Measurements from ENCODE around the gene RCN2.

The RCN2 gene

GRCh38 chr15:76973906-76974305, 42.4 kb downstream of the RCN2 start:
- DNase-seq (ENCODE audit: low spot score): no peak

- DNase-seq (ENCODE audit: low spot score): no peak
These were observed 43.0 kb downstream of the RCN2 start for GRCh38 chr15:76974456-76975036.

GRCh38 chr15:76976141-76976540, 44.6 kb downstream of the RCN2 start:
- DNase-seq (ENCODE audit: low spot score): no peak

- no peak for DNase-seq (ENCODE audit: low spot score)
These were observed 45.2 kb downstream of the RCN2 start for GRCh38 chr15:76976572-76977270.

GRCh38 chr15:76978522-76979330, 47.2 kb downstream of the RCN2 start:
- DNase-seq (ENCODE audit: low spot score): no peak

- DNase-seq (ENCODE audit: low spot score): no peak
These were observed 47.9 kb downstream of the RCN2 start for GRCh38 chr15:76979331-76979925.

- DNase-seq (ENCODE audit: low spot score): no peak
These were observed 48.5 kb downstream of the RCN2 start for GRCh38 chr15:76979996-76980520.

- no peak for DNase-seq (ENCODE audit: low spot score)
These were observed 50.8 kb downstream of the RCN2 start for GRCh38 chr15:76982356-76982755.

- DNase-seq (ENCODE audit: low spot score): no peak
These were observed 51.2 kb downstream of the RCN2 start for GRCh38 chr15:76982756-76983155.

- DNase-seq (ENCODE audit: low spot score): no peak
These were observed 52.2 kb downstream of the RCN2 start for GRCh38 chr15:76983590-76984375.

- DNase-seq (ENCODE audit: low spot score): no peak
These were observed 55.2 kb downstream of the RCN2 start for GRCh38 chr15:76986743-76987142.

- no peak for DNase-seq (ENCODE audit: low spot score)
These were observed 55.7 kb downstream of the RCN2 start for GRCh38 chr15:76987276-76987675.

- DNase-seq (ENCODE audit: low spot score): no peak
These were observed 56.6 kb downstream of the RCN2 start for GRCh38 chr15:76987896-76988860.

- no peak for DNase-seq (ENCODE audit: low spot score)
These were observed 57.6 kb downstream of the RCN2 start for GRCh38 chr15:76988867-76989780.

- no peak for DNase-seq (ENCODE audit: low spot score)
These were observed 59.5 kb downstream of the RCN2 start for GRCh38 chr15:76991048-76991447.

GRCh38 chr15:76991741-76992645, 60.4 kb downstream of the RCN2 start:
- no peak for DNase-seq (ENCODE audit: low spot score)

GRCh38 chr15:76993114-76993725, 61.7 kb downstream of the RCN2 start:
- no peak for DNase-seq (ENCODE audit: low spot score)

- no peak for DNase-seq (ENCODE audit: low spot score)
These were observed 62.5 kb downstream of the RCN2 start for GRCh38 chr15:76994001-76994400.
